GM18526 (cell line): ENCODE measurements around the gene AHR.

ENCODE experiments used
- POLR2A ChIP-seq: IDR thresholded peaks from 3 replicates; pipeline ENCODE4 v1.6.1; 2011; ENCODE audit not compliant: insufficient read length; ENCODE audit errors: extremely low read depth

The AHR gene

GRCh38 chr7:17298102-17298839 is at the start of gene AHR:
TSS of gene AHR (plus strand) at chr7:17298652. CDS start at chr7:17299265, 613 bp downstream.
- peak; percentile 94 for TF ChIP-seq POLR2A

GRCh38 chr7:17253885-17254284 is 44.6 kb upstream of the AHR start:
- no peak for TF ChIP-seq POLR2A

- TF ChIP-seq POLR2A = no peak
These were observed 42.5 kb upstream of the AHR start for GRCh38 chr7:17255926-17256325.

GRCh38 chr7:17256375-17256774 is 42.1 kb upstream of the AHR start:
- no peak for TF ChIP-seq POLR2A

- no peak for TF ChIP-seq POLR2A
These were observed 31.9 kb upstream of the AHR start for GRCh38 chr7:17266565-17266964.

GRCh38 chr7:17269341-17270221 is 28.9 kb upstream of the AHR start:
- no peak for TF ChIP-seq POLR2A

- TF ChIP-seq POLR2A = no peak
These were observed 23.8 kb upstream of the AHR start for GRCh38 chr7:17274551-17275245.

GRCh38 chr7:17275749-17276671 is 22.4 kb upstream of the AHR start:
- TF ChIP-seq POLR2A = no peak

GRCh38 chr7:17279061-17279460 is 19.4 kb upstream of the AHR start:
- no peak for TF ChIP-seq POLR2A

- TF ChIP-seq POLR2A = no peak
These were observed 9.3 kb upstream of the AHR start for GRCh38 chr7:17289074-17289645.

GRCh38 chr7:17292843-17293242 is 5.6 kb upstream of the AHR start:
- no peak for TF ChIP-seq POLR2A

- TF ChIP-seq POLR2A = no peak
These were observed 5.0 kb upstream of the AHR start for GRCh38 chr7:17293481-17293880.

- no peak for TF ChIP-seq POLR2A
These were observed 1.2 kb upstream of the AHR start for GRCh38 chr7:17297243-17297642.

- peak; percentile 18 for TF ChIP-seq POLR2A
These were observed 509 bp downstream of the AHR start for GRCh38 chr7:17298840-17299482.
